ENCODE measurements around the gene AKAP6. TPM values are rescaled to one million over a fixed set of nuclear protein-coding genes. Genes with fewer than 3 reads are reported as not detected.

The AKAP6 gene
- total and polyA plus RNA-seq, 2 experiments from 2014 or later = 0.38 to 0.42 TPM

DNA sequence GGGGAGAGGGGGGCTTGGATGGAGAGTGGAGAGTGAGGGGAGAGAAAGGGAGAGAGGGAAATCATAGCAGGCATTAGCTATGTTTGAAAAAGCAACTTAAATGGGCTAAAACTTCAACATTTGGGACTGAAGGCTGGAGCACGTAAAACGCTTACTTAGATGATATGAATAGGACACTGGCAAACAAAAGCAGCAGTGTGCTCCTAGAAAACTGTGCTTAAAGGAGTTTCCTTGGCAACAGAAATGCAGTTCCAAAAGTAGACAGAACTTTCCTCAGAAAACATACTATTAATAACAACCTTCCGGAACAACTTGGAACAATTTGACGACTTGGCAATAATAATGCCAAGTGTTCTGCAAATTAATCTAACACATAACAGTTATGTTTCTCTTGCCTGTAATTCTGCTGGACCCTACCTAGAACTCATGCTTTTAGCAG lies 374.1 kb downstream of the AKAP6 start:
- ATAC-seq (no peak), DNase-seq (ENCODE audit: low spot score) (no peak)
- Mint-ChIP-seq H3K4me1 (peaks cover 7% of the 10 kb centered on the region; the same call in 2 of the 3 replicates), H3K27ac (no peak overlapping the region), H3K36me3 (ENCODE audit: low read depth) (no peaks in the 10 kb centered on the region), H3K9me3 (no peaks in the 10 kb centered on the region), H3K4me3 (no peak overlapping the region), H3K27me3 (ENCODE audit: insufficient read depth, low read depth, poor library complexity) (no peaks in the 10 kb centered on the region)
- no peak overlapping the region for H3K27ac ChIP-seq (ENCODE audit: low read depth)
- no peaks in the 10 kb centered on the region for H3K36me3 ChIP-seq (ENCODE audit: insufficient read depth)
- H3K4me1 ChIP-seq (ENCODE audit: insufficient read depth) = no peaks in the 10 kb centered on the region
- H3K4me2 ChIP-seq = no peak overlapping the region
- no peak overlapping the region for H3K4me3 ChIP-seq
- no peaks in the 10 kb centered on the region; the same call in 1 of the 2 replicates for H3K9me2 ChIP-seq (ENCODE audit: insufficient read depth)
- no peaks in the 10 kb centered on the region for H3K27me3 ChIP-seq (ENCODE audit: insufficient read depth)
- H4K20me1 ChIP-seq (replicated peaks; ENCODE audit: insufficient read depth) = no peaks in the 10 kb centered on the region
- no peaks in the 10 kb centered on the region for H3K79me2 ChIP-seq (replicated peaks; ENCODE audit: insufficient read depth)
- TF ChIP-seq, protein P1, sequence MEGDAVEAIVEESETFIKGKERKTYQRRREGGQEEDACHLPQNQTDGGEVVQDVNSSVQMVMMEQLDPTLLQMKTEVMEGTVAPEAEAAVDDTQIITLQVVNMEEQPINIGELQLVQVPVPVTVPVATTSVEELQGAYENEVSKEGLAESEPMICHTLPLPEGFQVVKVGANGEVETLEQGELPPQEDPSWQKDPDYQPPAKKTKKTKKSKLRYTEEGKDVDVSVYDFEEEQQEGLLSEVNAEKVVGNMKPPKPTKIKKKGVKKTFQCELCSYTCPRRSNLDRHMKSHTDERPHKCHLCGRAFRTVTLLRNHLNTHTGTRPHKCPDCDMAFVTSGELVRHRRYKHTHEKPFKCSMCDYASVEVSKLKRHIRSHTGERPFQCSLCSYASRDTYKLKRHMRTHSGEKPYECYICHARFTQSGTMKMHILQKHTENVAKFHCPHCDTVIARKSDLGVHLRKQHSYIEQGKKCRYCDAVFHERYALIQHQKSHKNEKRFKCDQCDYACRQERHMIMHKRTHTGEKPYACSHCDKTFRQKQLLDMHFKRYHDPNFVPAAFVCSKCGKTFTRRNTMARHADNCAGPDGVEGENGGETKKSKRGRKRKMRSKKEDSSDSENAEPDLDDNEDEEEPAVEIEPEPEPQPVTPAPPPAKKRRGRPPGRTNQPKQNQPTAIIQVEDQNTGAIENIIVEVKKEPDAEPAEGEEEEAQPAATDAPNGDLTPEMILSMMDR (conservative IDR thresholded peaks at IDR 0.05; ENCODE audit: low read depth in 2 of 2) = no peak
- TF ChIP-seq EZH2phosphoT487 (IDR thresholded peaks at IDR 0.05; ENCODE audit: unreplicated experiment) (no peak), NANOG (IDR thresholded peaks at IDR 0.05; ENCODE audit: borderline replicate concordance) (no peak), STAT1 (IDR thresholded peaks at IDR 0.05; ENCODE audit: unreplicated experiment) (no peak), ZNF114 (CRISPR knock-in tag; IDR thresholded peaks at IDR 0.05) (no peak), JUNB (IDR thresholded peaks at IDR 0.05; ENCODE audit: unreplicated experiment) (no peak), ZNF331 (CRISPR knock-in tag; IDR thresholded peaks at IDR 0.05; ENCODE audit: low read depth) (no peak), CREB1 (CRISPR knock-in tag; IDR thresholded peaks at IDR 0.05; ENCODE audit: low read depth) (no peak), POLR2AphosphoS5 (IDR thresholded peaks at IDR 0.05; ENCODE audit: low read depth) (no peak), EZH2 (IDR thresholded peaks at IDR 0.05; ENCODE audit: low read depth, unreplicated experiment) (no peak)
- TF ChIP-seq, protein P2, sequence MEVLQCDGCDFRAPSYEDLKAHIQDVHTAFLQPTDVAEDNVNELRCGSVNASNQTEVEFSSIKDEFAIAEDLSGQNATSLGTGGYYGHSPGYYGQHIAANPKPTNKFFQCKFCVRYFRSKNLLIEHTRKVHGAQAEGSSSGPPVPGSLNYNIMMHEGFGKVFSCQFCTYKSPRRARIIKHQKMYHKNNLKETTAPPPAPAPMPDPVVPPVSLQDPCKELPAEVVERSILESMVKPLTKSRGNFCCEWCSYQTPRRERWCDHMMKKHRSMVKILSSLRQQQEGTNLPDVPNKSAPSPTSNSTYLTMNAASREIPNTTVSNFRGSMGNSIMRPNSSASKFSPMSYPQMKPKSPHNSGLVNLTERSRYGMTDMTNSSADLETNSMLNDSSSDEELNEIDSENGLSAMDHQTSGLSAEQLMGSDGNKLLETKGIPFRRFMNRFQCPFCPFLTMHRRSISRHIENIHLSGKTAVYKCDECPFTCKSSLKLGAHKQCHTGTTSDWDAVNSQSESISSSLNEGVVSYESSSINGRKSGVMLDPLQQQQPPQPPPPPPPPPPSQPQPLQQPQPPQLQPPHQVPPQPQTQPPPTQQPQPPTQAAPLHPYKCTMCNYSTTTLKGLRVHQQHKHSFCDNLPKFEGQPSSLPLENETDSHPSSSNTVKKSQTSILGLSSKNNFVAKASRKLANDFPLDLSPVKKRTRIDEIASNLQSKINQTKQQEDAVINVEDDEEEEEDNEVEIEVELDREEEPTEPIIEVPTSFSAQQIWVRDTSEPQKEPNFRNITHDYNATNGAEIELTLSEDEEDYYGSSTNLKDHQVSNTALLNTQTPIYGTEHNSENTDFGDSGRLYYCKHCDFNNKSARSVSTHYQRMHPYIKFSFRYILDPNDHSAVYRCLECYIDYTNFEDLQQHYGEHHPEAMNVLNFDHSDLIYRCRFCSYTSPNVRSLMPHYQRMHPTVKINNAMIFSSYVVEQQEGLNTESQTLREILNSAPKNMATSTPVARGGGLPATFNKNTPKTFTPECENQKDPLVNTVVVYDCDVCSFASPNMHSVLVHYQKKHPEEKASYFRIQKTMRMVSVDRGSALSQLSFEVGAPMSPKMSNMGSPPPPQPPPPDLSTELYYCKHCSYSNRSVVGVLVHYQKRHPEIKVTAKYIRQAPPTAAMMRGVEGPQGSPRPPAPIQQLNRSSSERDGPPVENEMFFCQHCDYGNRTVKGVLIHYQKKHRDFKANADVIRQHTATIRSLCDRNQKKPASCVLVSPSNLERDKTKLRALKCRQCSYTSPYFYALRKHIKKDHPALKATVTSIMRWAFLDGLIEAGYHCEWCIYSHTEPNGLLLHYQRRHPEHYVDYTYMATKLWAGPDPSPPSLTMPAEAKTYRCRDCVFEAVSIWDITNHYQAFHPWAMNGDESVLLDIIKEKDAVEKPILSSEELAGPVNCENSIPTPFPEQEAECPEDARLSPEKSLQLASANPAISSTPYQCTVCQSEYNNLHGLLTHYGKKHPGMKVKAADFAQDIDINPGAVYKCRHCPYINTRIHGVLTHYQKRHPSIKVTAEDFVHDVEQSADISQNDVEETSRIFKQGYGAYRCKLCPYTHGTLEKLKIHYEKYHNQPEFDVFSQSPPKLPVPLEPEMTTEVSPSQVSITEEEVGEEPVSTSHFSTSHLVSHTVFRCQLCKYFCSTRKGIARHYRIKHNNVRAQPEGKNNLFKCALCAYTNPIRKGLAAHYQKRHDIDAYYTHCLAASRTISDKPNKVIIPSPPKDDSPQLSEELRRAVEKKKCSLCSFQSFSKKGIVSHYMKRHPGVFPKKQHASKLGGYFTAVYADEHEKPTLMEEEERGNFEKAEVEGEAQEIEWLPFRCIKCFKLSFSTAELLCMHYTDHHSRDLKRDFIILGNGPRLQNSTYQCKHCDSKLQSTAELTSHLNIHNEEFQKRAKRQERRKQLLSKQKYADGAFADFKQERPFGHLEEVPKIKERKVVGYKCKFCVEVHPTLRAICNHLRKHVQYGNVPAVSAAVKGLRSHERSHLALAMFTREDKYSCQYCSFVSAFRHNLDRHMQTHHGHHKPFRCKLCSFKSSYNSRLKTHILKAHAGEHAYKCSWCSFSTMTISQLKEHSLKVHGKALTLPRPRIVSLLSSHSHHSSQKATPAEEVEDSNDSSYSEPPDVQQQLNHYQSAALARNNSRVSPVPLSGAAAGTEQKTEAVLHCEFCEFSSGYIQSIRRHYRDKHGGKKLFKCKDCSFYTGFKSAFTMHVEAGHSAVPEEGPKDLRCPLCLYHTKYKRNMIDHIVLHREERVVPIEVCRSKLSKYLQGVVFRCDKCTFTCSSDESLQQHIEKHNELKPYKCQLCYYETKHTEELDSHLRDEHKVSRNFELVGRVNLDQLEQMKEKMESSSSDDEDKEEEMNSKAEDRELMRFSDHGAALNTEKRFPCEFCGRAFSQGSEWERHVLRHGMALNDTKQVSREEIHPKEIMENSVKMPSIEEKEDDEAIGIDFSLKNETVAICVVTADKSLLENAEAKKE (CRISPR knock-in tag; IDR thresholded peaks at IDR 0.05) = no peak
- TF ChIP-seq, protein P3, sequence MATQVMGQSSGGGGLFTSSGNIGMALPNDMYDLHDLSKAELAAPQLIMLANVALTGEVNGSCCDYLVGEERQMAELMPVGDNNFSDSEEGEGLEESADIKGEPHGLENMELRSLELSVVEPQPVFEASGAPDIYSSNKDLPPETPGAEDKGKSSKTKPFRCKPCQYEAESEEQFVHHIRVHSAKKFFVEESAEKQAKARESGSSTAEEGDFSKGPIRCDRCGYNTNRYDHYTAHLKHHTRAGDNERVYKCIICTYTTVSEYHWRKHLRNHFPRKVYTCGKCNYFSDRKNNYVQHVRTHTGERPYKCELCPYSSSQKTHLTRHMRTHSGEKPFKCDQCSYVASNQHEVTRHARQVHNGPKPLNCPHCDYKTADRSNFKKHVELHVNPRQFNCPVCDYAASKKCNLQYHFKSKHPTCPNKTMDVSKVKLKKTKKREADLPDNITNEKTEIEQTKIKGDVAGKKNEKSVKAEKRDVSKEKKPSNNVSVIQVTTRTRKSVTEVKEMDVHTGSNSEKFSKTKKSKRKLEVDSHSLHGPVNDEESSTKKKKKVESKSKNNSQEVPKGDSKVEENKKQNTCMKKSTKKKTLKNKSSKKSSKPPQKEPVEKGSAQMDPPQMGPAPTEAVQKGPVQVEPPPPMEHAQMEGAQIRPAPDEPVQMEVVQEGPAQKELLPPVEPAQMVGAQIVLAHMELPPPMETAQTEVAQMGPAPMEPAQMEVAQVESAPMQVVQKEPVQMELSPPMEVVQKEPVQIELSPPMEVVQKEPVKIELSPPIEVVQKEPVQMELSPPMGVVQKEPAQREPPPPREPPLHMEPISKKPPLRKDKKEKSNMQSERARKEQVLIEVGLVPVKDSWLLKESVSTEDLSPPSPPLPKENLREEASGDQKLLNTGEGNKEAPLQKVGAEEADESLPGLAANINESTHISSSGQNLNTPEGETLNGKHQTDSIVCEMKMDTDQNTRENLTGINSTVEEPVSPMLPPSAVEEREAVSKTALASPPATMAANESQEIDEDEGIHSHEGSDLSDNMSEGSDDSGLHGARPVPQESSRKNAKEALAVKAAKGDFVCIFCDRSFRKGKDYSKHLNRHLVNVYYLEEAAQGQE (IDR thresholded peaks at IDR 0.05; ENCODE audit: unreplicated experiment) = no peak
- TF ChIP-seq, protein P4, sequence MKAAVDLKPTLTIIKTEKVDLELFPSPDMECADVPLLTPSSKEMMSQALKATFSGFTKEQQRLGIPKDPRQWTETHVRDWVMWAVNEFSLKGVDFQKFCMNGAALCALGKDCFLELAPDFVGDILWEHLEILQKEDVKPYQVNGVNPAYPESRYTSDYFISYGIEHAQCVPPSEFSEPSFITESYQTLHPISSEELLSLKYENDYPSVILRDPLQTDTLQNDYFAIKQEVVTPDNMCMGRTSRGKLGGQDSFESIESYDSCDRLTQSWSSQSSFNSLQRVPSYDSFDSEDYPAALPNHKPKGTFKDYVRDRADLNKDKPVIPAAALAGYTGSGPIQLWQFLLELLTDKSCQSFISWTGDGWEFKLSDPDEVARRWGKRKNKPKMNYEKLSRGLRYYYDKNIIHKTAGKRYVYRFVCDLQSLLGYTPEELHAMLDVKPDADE (IDR thresholded peaks at IDR 0.05) = no peak
- H3F3A ChIP-seq (replicated peaks; ENCODE audit: low read depth) = no peaks in the 10 kb centered on the region
- peak overlapping the region; percentile 0; the same call in 1 of the 2 replicates for H2AFZ ChIP-seq

Data from GM23338 (cell line).